DMS53 (cell line): ENCODE measurements around the gene CLDN18.
A peak's percentile ranks its signal among the peaks of the same experiment; 100 is the strongest.

Experiments used
- DNase-seq: peaks from one replicate; lab custom pipeline; 2025; lab: John Stamatoyannopoulos, UW

CLDN18 gene

GRCh38 chr3:138062626-138063025 lies 52.7 kb downstream of the CLDN18 start:
- peak; percentile 23 for DNase-seq

GRCh38 chr3:138063416-138063815 lies 53.5 kb downstream of the CLDN18 start:
- DNase-seq = no peak

- no peak for DNase-seq
Measured at GRCh38 chr3:138065949-138066348, 56.0 kb downstream of the CLDN18 start.

GRCh38 chr3:138066383-138066782 lies 56.4 kb downstream of the CLDN18 start:
- DNase-seq = no peak

GRCh38 chr3:138066972-138067371 lies 57.0 kb downstream of the CLDN18 start:
- no peak for DNase-seq

GRCh38 chr3:138068046-138068445 lies 58.1 kb downstream of the CLDN18 start:
- no peak for DNase-seq

GRCh38 chr3:138068579-138069174 lies 58.7 kb downstream of the CLDN18 start:
- peak; percentile 77 for DNase-seq

- DNase-seq = no peak
Measured at GRCh38 chr3:138070006-138070405, 60.0 kb downstream of the CLDN18 start.

GRCh38 chr3:138072796-138073195 lies 62.8 kb downstream of the CLDN18 start:
- no peak for DNase-seq

- no peak for DNase-seq
Measured at GRCh38 chr3:138078096-138078495, 68.1 kb downstream of the CLDN18 start.

- DNase-seq = peak; percentile 43
Measured at GRCh38 chr3:138078901-138079344, 69.0 kb downstream of the CLDN18 start.

- DNase-seq = no peak
Measured at GRCh38 chr3:138079901-138080300, 69.9 kb downstream of the CLDN18 start.

- peak; percentile 29 for DNase-seq
Measured at GRCh38 chr3:138081371-138082084, 71.6 kb downstream of the CLDN18 start.

GRCh38 chr3:138082085-138082991 lies 72.4 kb downstream of the CLDN18 start:
- DNase-seq = peak; percentile 91

GRCh38 chr3:138082992-138083386 lies 73.0 kb downstream of the CLDN18 start:
- no peak for DNase-seq
